Peyer's patch (tissue), 4 donors: ENCODE measurements around the gene ADAM30. TPM values are rescaled to one million over a fixed set of nuclear protein-coding genes. Genes with fewer than 3 reads are reported as not detected.

Source experiments
- DNase-seq, 3 donors: peaks; one replicate each; pipeline ENCODE4 v3.0.0-alpha.2; 2017 to 2019
- H3K27ac ChIP-seq, 4 donors: fragments of 200-600 bp; sonication (generic); one replicate each; pipeline ENCODE4 v1.5.1; 2016 to 2019
- H3K27me3 ChIP-seq, 2 donors: fragments of 200-600 bp; sonication (generic); one replicate each; pipeline ENCODE4 v1.5.1; 2019
- H3K36me3 ChIP-seq, 3 donors: fragments of 200-600 bp; sonication (generic); one replicate each; pipeline ENCODE4 v1.5.1; 2016 to 2019
- H3K4me1 ChIP-seq, 4 donors: fragments of 200-600 bp; sonication (generic); one replicate each; pipeline ENCODE4 v1.5.1; 2016 to 2019
- H3K4me3 ChIP-seq, 4 donors: fragments of 200-600 bp; sonication (generic); 1 replicate in 3 of 4; 2 replicates in 1 of 4; pipeline ENCODE4 v1.5.1; 2016 to 2019; ENCODE audit warnings: mild to moderate bottlenecking in 1 of 4
- H3K9me3 ChIP-seq, 4 donors: fragments of 200-600 bp; sonication (generic); one replicate each; pipeline ENCODE4 v1.5.1; 2016 to 2019; ENCODE audit warnings: mild to moderate bottlenecking in 1 of 4
- POLR2A ChIP-seq, 2 donors: fragments of 450-650 bp; IDR thresholded peaks; one replicate each; pipeline ENCODE4 v1.5.1; 2017; ENCODE audit warnings: antibody characterized with exemption in 2 of 2, mild to moderate bottlenecking in 2 of 2, moderate library complexity in 2 of 2
- total RNA-seq, 4 donors: library from RNA; depleted of rRNA; stranded (reverse); fragments of >200 nt; gene quantifications; one replicate each; pipeline ENCODE4 v1.1.0, GENCODE V29; 2016
- TF ChIP-seq, protein P1 (sequence below), 6 experiments: fragments of 450-650 bp in 4 of 6; fragments of 200-600 bp in 2 of 6; sonication (generic) in 1 of 6; IDR thresholded peaks; one replicate each; pipeline ENCODE4 v1.5.1; 2017 to 2019; ENCODE audit warnings: antibody characterized with exemption in 6 of 6, mild to moderate bottlenecking in 3 of 6, moderate library complexity in 1 of 6

ADAM30 gene
- total RNA-seq, 4 donors from 2014 or later: not detected

DNA sequence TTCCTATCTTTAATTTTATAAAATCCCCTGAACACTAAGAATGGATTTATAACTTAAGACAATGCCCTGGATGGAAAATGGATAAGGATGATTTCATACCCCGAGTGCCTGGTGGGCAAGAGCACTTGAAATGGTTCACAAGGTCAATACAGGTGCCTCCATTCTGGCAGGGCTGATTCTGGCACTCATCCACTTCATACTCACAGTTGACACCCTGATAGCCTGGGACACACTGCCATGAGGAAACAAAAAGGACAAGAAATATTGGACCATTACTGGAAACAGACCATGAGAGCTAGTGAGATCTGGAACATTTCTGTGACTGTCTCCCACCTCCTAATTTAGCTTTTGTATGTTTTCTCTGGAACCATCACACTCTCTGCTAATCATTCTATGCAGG lies 39.1 kb upstream of the ADAM30 start:
- Histone ChIP-seq H3K27ac (no peak overlapping the region), H3K27me3 (no peaks in the 10 kb centered on the region), H3K9me3 (peaks cover 0 to 7% (median 0%) of the 10 kb centered on the region in 4 donors), H3K4me1 (no peaks in the 10 kb centered on the region), H3K36me3 (peaks cover 0 to 69% (median 3%) of the 10 kb centered on the region in 3 donors), H3K4me3 (no peak overlapping the region)
- no peak for TF ChIP-seq POLR2A (IDR thresholded peaks at IDR 0.05)
- TF ChIP-seq, protein P1, sequence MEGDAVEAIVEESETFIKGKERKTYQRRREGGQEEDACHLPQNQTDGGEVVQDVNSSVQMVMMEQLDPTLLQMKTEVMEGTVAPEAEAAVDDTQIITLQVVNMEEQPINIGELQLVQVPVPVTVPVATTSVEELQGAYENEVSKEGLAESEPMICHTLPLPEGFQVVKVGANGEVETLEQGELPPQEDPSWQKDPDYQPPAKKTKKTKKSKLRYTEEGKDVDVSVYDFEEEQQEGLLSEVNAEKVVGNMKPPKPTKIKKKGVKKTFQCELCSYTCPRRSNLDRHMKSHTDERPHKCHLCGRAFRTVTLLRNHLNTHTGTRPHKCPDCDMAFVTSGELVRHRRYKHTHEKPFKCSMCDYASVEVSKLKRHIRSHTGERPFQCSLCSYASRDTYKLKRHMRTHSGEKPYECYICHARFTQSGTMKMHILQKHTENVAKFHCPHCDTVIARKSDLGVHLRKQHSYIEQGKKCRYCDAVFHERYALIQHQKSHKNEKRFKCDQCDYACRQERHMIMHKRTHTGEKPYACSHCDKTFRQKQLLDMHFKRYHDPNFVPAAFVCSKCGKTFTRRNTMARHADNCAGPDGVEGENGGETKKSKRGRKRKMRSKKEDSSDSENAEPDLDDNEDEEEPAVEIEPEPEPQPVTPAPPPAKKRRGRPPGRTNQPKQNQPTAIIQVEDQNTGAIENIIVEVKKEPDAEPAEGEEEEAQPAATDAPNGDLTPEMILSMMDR (IDR thresholded peaks at IDR 0.05): no peak
- DNase-seq: no peak

DNA sequence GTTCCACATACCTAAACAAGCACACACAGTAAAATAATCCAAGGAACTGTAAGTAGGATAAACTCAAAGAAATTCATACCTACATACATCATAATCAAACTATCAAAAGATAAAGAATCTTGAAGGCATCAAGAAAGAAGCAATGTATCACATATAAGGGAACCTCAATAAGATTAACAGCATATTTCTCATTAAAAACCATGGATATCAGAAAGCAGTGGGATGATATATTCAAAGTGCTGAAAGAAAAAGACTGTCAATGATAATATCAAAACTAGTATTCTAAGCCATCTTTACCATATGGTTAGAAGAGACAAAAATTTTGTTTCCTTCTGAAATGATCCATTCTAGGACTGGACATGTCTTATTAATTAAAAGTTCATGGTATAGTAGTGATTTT lies 37.1 kb upstream of the ADAM30 start:
- H3K36me3 ChIP-seq: peaks cover 0 to 66% (median 3%) of the 10 kb centered on the region in 3 donors

DNA sequence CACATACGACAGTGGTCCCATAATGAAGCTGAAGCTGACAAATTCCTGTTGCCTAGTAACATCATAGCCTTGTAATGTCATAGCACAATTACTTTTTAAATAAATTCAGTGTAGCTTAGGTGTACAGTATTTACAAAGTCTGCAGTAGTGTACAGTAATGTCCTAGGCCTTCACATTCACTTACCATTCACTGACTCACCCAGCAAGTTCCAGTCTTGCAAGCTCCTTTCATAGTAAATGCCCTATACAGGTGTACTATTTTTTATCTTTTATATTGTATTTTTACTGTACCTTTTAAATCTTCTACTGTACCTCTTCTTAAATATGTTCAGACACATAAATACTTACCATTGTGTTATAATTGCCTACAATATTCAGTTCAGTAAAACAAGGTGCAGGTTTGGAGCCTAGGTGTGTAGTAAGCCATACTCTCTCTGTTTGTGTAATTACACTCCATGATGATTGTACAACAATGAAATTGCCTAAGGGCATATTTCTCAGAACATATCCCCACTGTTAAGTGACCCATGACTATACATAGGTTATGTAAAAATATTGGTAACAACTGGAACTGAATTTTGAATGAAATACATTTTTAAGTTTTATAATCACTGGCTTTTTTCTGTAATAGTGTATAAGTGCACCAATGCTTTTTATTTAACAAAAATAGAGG lies 33.5 kb upstream of the ADAM30 start:
- TF ChIP-seq, protein P1 (IDR thresholded peaks at IDR 0.05): no peak
- no peak for TF ChIP-seq POLR2A (IDR thresholded peaks at IDR 0.05)
- H3K4me3 ChIP-seq: no peak overlapping the region
- H3K4me1 ChIP-seq: no peaks in the 10 kb centered on the region
- peaks cover 0 to 7% (median 0%) of the 10 kb centered on the region in 4 donors for H3K9me3 ChIP-seq
- H3K27ac ChIP-seq: no peak overlapping the region
- DNase-seq: no peak
- H3K36me3 ChIP-seq: peaks cover under 1 to 57% (median 3%) of the 10 kb centered on the region in 3 donors
- no peaks in the 10 kb centered on the region for H3K27me3 ChIP-seq

More for the DNA sequence above, 37.1 kb upstream of the ADAM30 start:
- Histone ChIP-seq H3K27me3 (no peaks in the 10 kb centered on the region), H3K4me3 (no peak overlapping the region), H3K4me1 (no peaks in the 10 kb centered on the region), H3K9me3 (peaks cover 0 to 7% (median 0%) of the 10 kb centered on the region in 4 donors), H3K27ac (no peak overlapping the region)
- no peak for TF ChIP-seq POLR2A (IDR thresholded peaks at IDR 0.05)
- TF ChIP-seq, protein P1 (IDR thresholded peaks at IDR 0.05): no peak
- DNase-seq: no peak

DNA sequence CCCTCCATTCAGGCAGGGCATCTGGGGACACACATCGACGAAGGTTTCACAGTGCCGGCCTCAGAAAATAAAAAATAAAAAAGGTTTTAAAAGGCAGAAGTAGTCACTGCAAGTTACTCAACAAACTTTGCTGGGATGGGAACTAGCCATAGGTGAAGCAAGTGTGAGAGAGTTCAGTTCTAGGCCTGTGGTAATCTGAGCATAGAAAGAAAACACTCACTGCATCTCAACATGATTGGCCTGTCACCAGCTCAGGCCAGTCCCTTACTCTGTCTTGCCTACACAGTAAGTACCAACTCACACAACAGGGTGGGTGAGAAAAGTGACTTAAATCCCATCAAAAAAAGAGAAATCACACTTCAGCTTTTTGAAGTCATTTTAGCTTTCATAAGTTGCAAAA lies 30.2 kb upstream of the ADAM30 start:
- Histone ChIP-seq H3K9me3 (no peaks in the 10 kb centered on the region), H3K4me1 (no peaks in the 10 kb centered on the region), H3K4me3 (no peak overlapping the region), H3K27me3 (no peaks in the 10 kb centered on the region), H3K27ac (no peak overlapping the region), H3K36me3 (peaks cover 0 to 71% (median 3%) of the 10 kb centered on the region in 3 donors)
- no peak for TF ChIP-seq POLR2A (IDR thresholded peaks at IDR 0.05)
- TF ChIP-seq, protein P1 (IDR thresholded peaks at IDR 0.05): no peak
- DNase-seq: no peak

DNA sequence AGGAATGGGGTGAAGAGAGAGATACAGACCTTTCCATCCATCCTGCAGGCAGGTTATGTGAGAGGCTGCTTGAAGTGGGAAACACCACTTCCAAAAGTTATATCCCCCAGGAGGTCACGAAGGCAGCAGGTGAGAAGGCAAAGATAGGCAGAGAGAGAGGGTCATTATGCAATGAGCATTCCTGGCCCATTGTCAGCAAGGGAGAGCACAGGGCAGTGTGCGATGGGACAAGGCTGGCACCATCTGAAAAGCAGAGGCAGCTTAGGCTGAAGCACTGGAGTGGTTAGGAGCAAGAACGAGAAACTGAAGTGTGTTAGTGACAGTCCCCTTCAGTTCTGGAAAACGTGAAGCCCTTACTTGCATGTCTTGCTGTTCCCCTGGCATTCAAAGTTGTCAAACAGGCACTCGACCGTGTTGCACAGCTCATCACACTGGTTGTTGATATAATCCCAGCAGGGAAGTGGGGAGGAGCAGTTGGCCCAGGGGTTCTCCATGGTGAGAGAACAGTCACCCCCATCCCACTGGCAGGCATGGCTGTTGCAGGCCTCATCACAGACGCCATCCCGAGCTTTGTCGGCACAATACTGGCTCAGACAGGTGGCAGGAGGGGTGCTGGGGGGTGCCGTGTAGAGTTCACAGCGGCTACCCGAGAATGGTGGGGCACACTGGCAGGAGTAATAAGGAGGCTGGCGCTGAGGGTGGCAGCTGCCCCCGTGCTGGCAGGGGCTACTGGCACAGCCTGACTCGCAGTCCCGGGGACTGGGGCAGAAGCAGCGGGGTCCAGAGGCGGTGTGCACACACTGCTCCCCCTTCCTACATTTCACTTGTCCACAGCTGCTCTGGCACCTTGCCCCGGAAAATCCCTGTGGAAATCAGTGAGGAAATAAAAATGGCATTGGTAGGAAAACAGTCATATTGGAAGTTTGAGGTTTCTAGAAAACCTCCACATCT lies 28.9 kb upstream of the ADAM30 start:
- H3K9me3 ChIP-seq: no peaks in the 10 kb centered on the region
- no peaks in the 10 kb centered on the region for H3K27me3 ChIP-seq
- DNase-seq: no peak
- H3K27ac ChIP-seq: no peak overlapping the region
- no peaks in the 10 kb centered on the region for H3K4me1 ChIP-seq
- no peak overlapping the region for H3K4me3 ChIP-seq
- TF ChIP-seq, protein P1 (IDR thresholded peaks at IDR 0.05): no peak
- no peak for TF ChIP-seq POLR2A (IDR thresholded peaks at IDR 0.05)
- peaks cover 0 to 82% (median 3%) of the 10 kb centered on the region in 3 donors for H3K36me3 ChIP-seq
